GM04504 (cell line): ENCODE results near the gene ACOT13.
"Not testable (repeated sequence)": the region's sequence is repeated elsewhere in the genome, so short reads cannot be mapped to it uniquely, and the experiment has no call there.

ENCODE experiments used
- DNase-seq: peaks from one replicate; pipeline ENCODE4 v3.0.0-alpha.2; 2012; ENCODE audit warnings: low read depth

ACOT13 gene

DNA sequence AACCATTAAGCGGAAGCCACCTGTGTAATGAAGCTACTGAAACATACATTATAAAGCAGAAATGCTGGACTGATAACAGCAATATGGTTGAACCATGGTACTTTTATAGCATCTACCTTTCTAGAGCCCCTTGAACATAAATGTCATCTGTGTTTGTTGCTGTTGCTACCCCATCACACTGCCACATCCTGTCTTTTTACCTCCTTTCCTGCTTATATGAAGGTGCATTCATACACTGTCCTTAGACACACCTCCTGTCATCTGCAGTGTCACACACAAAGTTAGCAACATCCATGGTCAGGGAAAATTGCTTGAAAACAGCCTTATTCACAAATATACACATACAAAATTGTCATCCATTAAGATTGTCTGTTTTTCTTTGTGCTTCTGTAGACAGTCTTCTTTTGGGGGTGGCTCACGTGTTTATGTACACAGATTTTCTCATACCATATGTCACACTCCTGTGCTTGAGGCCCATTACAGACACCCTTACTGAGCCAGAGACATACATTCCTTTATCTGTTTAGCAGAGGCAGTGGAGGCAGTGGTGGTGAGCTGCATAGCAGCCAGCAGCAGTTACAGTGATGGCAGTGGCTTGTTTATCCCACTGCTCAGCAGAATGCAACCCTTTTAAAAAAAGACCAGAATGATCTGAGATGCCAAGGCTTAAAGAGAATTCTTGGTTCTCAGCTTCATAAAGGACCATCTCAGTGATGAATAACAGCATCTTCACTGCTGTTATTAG lies 26.1 kb downstream of the ACOT13 start:
- no peak for DNase-seq

GRCh38 chr6:24694198-24694597 lies 27.3 kb downstream of the ACOT13 start:
- DNase-seq, result no peak

DNA sequence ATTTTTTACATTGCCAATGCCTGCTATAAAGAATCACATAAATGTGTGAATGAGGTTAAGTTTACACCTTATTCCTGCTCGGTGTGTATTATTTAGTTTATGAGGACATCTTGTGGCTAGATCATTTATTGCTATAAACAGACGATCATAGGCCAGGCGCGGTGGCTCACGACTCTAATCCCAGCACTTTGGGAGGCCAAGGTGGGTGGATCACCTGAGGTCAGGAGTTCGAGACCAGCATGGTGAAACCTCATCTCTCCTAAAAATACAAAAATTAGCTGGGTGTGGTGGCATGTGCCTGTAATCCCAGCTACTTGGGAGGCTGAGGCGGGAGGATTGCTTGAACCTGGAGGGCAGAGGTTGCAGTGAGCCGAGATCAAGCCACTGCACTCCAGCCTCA lies 28.8 kb downstream of the ACOT13 start:
- DNase-seq, result not testable (repeated sequence)

GRCh38 chr6:24696097-24696496 lies 29.2 kb downstream of the ACOT13 start:
- no peak for DNase-seq

DNA sequence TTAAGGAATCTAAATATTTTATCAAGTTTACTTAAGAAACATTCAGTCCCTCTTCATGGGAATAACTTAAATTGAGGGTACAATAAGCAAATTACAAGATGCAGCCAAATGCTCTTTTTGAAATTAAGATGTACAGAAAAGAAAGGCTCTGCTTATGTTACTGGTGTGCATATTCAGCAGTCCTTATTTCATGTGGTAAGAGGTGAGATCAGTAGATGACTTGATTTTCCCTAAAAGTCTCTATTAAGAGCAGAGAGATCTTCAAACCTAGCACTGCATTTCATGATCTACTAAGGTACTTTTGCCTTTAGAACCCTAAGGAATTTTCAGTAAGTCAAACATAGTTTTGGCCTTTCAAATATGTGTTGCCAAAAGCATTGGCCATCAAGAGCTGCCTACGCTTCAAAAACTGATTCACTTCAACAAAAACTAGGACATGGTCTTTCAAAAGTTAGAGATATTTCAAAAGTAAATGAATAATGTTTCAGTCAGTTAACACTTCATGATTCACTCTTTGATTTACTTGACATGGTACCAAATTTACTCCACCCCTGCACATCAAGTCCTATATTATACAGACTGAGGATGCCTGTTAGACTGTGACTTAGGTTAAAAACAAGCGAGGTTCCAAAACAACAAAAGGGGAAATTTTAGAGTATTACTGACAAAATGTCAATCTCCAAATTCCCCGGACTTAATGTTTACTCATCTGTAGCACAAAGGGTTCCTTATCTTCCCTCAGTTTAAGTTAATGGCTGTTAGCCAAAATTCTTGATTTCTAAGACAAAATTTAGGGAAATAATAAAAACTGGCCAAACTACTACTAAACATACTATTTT lies 32.9 kb downstream of the ACOT13 start:
- DNase-seq, result no peak

DNA sequence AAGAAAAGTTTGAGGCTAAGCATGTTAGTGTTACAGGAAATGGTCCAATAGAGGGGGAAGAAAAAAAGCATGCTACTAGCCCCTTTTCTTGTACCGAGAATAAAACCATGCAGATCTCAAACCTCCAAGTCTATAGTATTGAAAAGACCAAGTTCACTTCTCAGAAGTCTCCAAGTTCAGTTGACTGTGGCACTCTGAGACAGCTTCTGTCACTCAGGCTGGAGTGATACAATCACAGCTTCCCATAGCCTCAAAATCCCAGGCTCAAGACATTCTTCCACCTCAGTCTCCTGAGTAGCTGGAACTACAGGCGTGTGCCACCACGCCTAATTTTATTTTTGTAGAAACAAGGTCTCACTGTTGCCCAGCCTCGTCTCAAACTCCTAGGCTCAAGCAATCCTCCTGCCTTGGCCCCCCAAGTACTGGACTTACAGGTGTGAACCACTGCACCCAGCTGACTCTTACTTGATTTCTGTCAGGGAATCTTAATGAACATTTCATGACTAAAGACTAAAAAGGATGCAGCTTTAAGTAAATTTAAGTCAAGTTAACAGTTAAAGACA lies 35.9 kb downstream of the ACOT13 start:
- no peak for DNase-seq

DNA sequence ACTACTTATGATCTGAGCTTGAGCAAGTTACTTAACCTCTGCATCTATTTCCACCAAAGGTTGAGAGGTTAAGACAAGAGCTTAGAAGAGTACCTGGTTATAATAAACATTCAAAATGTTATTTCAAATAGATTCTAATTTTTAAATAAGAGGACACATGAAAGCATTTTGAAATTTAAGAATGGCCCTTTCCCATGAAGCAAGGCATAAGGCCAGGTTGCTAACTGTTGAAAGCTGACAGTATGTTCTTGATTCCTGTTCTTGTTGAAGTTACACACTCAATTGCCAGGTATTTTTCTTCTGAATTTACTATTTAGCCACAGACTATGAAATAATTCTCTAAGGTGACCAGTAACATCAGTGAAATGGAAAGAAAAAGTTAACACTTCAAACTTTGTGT lies 37.6 kb downstream of the ACOT13 start:
- DNase-seq, result no peak

DNA sequence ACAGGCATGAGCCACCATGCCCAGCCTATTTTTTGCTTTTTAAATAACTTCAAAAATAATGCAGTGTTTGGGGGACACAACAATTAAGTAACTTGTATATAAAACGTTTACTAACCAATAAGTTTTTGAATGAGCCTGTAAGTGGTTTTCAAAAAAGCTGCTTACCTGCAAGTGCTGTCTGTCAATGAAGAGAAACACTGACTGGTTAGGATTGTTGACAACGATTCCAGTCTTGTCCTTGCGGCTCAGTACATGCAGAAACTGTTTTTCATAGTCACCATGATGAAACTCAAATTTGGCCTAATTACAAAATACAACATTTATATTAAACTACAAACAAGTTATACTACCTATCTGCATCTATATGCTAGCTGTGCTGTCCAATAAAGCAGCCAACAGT lies 41.7 kb downstream of the ACOT13 start:
- no peak for DNase-seq

DNA sequence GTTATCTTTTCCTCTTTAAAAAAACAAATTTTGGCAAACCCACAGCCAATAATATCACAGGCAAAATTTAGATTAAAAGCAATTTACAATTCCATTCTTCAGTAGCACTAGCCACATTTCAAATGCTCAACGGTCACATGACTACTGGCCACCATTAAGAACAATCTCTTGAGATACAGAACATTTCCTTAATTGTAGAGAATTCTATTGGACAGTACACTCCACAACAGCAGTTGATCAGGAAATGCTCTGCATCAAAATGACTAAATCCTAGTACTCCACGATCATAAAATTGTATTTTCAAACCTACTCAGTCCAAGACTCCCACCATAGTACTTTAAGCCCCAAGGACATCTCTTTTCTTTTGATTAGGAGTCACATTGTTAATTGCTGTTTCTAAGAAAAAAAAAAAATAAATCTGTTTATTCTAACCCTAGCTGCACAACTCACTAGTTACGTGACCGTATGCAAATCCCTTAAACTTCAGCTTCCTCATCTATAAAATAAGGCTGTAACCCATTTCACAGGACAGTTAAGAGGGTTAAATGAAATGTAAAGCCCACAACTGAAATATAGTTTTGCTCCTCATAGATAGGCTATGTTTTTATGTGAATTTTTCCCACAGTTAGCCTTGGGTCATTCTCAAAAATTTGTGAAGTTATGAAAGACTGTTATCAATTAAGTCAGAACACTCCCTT lies 42.3 kb downstream of the ACOT13 start:
- DNase-seq, result no peak

GRCh38 chr6:24710519-24711303 lies 43.8 kb downstream of the ACOT13 start:
- DNase-seq, result no peak

DNA sequence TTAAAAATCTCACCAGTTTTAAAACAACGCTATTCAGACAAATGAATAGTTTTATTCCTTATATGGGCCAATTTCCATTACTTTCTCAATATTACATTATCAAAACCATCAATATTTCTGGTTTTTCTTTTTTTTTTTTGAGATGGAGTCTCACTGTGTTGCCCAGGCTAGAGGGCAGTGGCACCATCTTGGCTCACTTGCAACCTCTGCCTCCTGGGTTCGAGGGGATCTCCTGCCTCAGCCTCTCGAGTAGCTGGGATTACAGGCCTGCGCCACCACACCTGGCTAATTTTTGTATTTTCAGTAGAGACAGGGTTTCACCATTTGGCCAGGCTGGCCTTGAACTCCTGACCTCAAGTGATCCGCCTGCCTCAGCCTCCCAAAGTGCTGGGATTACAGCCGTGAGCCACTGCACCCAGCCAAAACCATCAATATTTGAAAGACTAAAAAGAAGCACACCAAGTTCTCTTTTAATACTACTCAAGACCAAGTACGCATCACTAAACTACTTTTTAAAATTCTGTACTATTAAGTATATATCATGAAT lies 49.8 kb downstream of the ACOT13 start:
- DNase-seq, result not testable (repeated sequence)

DNA sequence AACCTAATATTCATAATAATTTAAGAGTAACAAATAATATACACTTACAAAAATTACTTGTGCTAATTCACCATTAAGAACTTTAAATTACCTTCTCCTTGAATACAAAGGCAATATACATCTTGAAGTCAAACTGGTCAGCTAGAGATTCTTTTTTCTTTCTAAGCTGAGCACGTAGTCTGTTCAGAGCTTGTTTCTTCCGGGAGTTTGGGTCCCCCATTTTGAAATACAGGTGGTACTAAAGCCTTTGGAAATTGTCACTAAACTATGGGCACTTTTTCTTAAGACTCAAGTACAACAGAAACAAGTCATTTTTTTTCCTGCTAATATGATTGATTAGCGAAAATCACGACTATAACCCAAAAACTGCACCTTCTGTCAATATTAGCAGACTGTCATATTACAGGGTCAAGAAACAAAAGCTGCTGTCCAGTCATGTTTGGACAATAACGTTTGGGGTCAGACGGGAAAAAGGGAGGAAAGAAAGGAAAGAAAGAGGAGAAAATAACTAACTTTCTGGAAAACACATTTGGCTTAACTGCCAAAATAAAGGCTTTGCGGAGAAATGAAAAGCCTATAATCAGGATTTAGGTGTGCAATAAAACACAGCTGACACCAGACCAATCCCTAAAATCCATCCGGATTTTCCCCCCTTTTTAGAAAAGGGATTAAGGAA lies 51.7 kb downstream of the ACOT13 start:
- no peak for DNase-seq

- no peak for DNase-seq
Measured at GRCh38 chr6:24719125-24719971, 52.5 kb downstream of the ACOT13 start, which contains the start of gene C6orf62. C6orf62 (minus strand) TSS chr6:24719154; CDS start chr6:24718668, 486 bp downstream.

GRCh38 chr6:24720131-24720603 lies 53.3 kb downstream of the ACOT13 start:
- DNase-seq, result no peak

- peak; percentile 100 for DNase-seq
Measured at GRCh38 chr6:24720604-24721460, 54.0 kb downstream of the ACOT13 start.

- no peak for DNase-seq
Measured at GRCh38 chr6:24721461-24722215, 54.8 kb downstream of the ACOT13 start.

GRCh38 chr6:24723270-24723669 lies 56.4 kb downstream of the ACOT13 start:
- DNase-seq, result no peak

DNA sequence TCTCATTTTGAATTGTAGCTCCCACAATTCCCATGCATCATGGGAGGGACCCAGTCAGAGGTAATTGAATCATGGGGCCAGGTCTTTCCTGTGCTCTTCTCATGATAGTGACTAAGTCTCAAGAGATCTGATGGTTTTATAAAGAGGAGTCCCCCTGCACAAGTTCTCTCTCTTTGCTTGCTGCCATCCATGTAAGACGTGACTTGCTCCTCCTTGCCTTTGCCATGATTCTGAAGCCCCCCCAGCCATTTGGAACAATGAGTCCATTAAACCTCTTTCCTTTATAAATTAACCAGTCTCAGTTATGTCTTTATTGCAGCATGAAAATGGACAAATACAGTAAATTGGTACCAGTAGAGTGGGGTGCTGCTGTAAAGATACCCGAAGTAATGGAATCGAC lies 63.8 kb downstream of the ACOT13 start:
- DNase-seq, result not testable (repeated sequence)
